Heart right ventricle (tissue), 16 donors: Measurements from ENCODE around the gene SFMBT2. TPM values are rescaled to one million over a fixed set of nuclear protein-coding genes. Genes with fewer than 3 reads are reported as not detected.

Experiments
- ATAC-seq, 8 donors: fragments of 200-7000 bp; cut with Tn5 transposase; one replicate each; pipeline ENCODE4 v1.9.1; 2020; ENCODE audit warnings: mild to moderate bottlenecking in 8 of 8, moderate library complexity in 8 of 8, moderate number of reproducible peaks in 1 of 8
- DNase-seq, 2 donors: peaks; one replicate each; pipeline ENCODE4 v3.0.0-alpha.2; 2020
- H3K27ac ChIP-seq, 10 donors: fragments of 200-600 bp; sonication (generic) in 2 of 10; one replicate each; pipeline versions ENCODE4 v1.5.0 to v1.8.0; 2020 to 2022; ENCODE audit warnings: mild to moderate bottlenecking in 3 of 10
- H3K27me3 ChIP-seq, 7 donors: fragments of 200-600 bp; one replicate each; pipeline ENCODE4 v1.8.0; 2021 to 2022; ENCODE audit warnings: mild to moderate bottlenecking in 2 of 7
- H3K36me3 ChIP-seq, 9 donors: fragments of 200-600 bp; sonication (generic) in 1 of 9; one replicate each; pipeline versions ENCODE4 v1.5.0 to v1.8.0; 2020 to 2022; ENCODE audit warnings: mild to moderate bottlenecking in 2 of 9
- H3K4me1 ChIP-seq, 9 donors: fragments of 200-600 bp; sonication (generic) in 1 of 9; one replicate each; pipeline versions ENCODE4 v1.5.0 to v1.8.0; 2020 to 2022; ENCODE audit warnings: mild to moderate bottlenecking in 4 of 9
- H3K4me3 ChIP-seq, 10 donors: fragments of 200-600 bp; sonication (generic) in 2 of 10; one replicate each; pipeline versions ENCODE4 v1.5.0 to v1.8.0; 2020 to 2022; ENCODE audit warnings: mild to moderate bottlenecking in 7 of 10, moderate library complexity in 2 of 10
- H3K9me3 ChIP-seq, 11 donors: fragments of 200-600 bp in 10 of 11; sonication (generic) in 2 of 11; one replicate each; pipeline versions ENCODE4 v1.5.0 to v1.8.0; 2013 to 2022; ENCODE audit warnings: mild to moderate bottlenecking in 2 of 11, control low read depth in 1 of 11, moderate library complexity in 1 of 11
- CTCF ChIP-seq, 9 donors: fragments of 200-600 bp; sonication (generic) in 2 of 9; IDR thresholded peaks; one replicate each; pipeline versions ENCODE4 v1.5.0 to v1.8.0; 2021 to 2022; ENCODE audit warnings: antibody characterized with exemption in 9 of 9, mild to moderate bottlenecking in 5 of 9, moderate library complexity in 1 of 9
- WGBS, 2 donors: extraction: QIAGEN DNeasy Blood & Tissue Kit; methylation state at CpG; one replicate each; pipeline ENCODE4 v1.1.7; 2013; ENCODE audit warnings: inconsistent platforms in 1 of 2; 5-methylcytosine and 5-hydroxymethylcytosine counted together
- intact Hi-C, 10 donors: fragments of 100-400 bp; cut with DNase I; formaldehyde crosslinking; loops; one replicate each; pipeline versions ENCODE4 v1.11.1 to v1.14.2; 2022
- polyA plus RNA-seq, 2 donors: library from polyadenylated mRNA; stranded (reverse); fragments of 200-250 nt; gene quantifications; one replicate each; pipeline ENCODE4 v1.2.3, GENCODE V29; 2013
- total RNA-seq, 10 donors: library from RNA; stranded (reverse); fragmentation: NEBNext Ultra II Directional in 3 of 10; extraction: Animal tissue kit (Norgen Biotek cat#: 25700) in 3 of 10; gene quantifications; one replicate each; pipeline versions ENCODE4 v1.2.1 to v1.2.4, GENCODE V29; 2021 to 2023
- donor health status: Arrhythmogenic right ventricular cardiomyopathy.
- donor health status: ischemic (EF 13 %, LVEDD 7.1; RV severe dilation, severe dysfunction).
- donor health status: healthy with polysubstance abuse.
- donor health status: DM: no; HTN: yes; CAD: no.
- donor health status: DM: no; HTN: no; CAD: no.
- donor health status: ischemic (EF 25% LVEDD 6.9; RV normal size, moderate dysfunction).
- donor health status: ischemic (EF 25% LVEDD 5.7; RV mildly dilated, moderate dysfunction).
- donor health status: healthy.
- donor health status: DM: yes; HTN: yes; CAD: no.
- donor health status: Ischemic cardiomyopathy.
- donor health status: ischemic (EF 35%, LVEDD 5.7; RV mildly dilated, moderate dysfunction).
- donor health status: nonischemic (EF 11% LVEDD 7.7; RV severe dilation, severe dysfunction).
- donor health status: DM: yes; HTN: yes; CAD: no.
- donor health status: PGD.
- donor health status: ischemic (EF 29% LVEDD 5.4; RV normal size, mild dysfunction).
- donor health status: nonischemic (EF 23%, LVEDD 6.1; RV moderate dilation, normal function).

Gene SFMBT2
- total and polyA plus RNA-seq, 12 donors, result 4.1 to 14.2 (median 10.0) TPM

GRCh38 chr10:7111089-7111488, 299.7 kb downstream of the SFMBT2 start:
- ATAC-seq (no peak), DNase-seq (no peak)
- TF ChIP-seq CTCF (IDR thresholded peaks at IDR 0.05), result no peak
- intact Hi-C loops, result loop anchor here in 2 of 10 donors (10.0 kb wide), 1 partner anchor 186 kb away; no protein-coding TSS in a partner anchor
- WGBS, 2 donors, result 93 to 96% methylated on average over 3 of the region's 3 CpGs
- no peaks in the 10 kb centered on the region for H3K36me3 ChIP-seq
- no peak overlapping the region for H3K27ac ChIP-seq
- peaks cover 0 to 15% (median 0%) of the 10 kb centered on the region in 7 donors for H3K27me3 ChIP-seq
- peaks cover 0 to 7% (median 0%) of the 10 kb centered on the region in 11 donors for H3K9me3 ChIP-seq
- no peak overlapping the region for H3K4me3 ChIP-seq
- H3K4me1 ChIP-seq, result no peaks in the 10 kb centered on the region
